ENCODE results near the gene LENG8. TPM values are rescaled to one million over a fixed set of nuclear protein-coding genes. Genes with fewer than 3 reads are reported as not detected.

The LENG8 gene
- total and polyA plus RNA-seq, 2 of the 13 experiments (the other 11 are each of a cell fraction or from before 2014, with no cell fraction given) = 14.3 to 41.9 TPM

GRCh38 chr19:54464630-54465425 is 15.8 kb downstream of the LENG8 start (continued):
- TF ChIP-seq HNF1A (IDR thresholded peaks at IDR 0.05; ENCODE audit: low read depth) = no peak
- peak; percentile 35; the same call in 1 of the 2 replicates for TF ChIP-seq HNF1A (CRISPR knock-in tag; IDR thresholded peaks at IDR 0.05; ENCODE audit: borderline replicate concordance)
- 0 out of 2 replicates have a peak, but pooled peaks have one; percentile 39 for TF ChIP-seq RARA (CRISPR knock-in tag; IDR thresholded peaks at IDR 0.05)
- TF ChIP-seq ZNF556 (CRISPR knock-in tag; IDR thresholded peaks at IDR 0.05; ENCODE audit: borderline replicate concordance) = peak; percentile 85; the same call in 1 of the 2 replicates
- TF ChIP-seq, protein P1, sequence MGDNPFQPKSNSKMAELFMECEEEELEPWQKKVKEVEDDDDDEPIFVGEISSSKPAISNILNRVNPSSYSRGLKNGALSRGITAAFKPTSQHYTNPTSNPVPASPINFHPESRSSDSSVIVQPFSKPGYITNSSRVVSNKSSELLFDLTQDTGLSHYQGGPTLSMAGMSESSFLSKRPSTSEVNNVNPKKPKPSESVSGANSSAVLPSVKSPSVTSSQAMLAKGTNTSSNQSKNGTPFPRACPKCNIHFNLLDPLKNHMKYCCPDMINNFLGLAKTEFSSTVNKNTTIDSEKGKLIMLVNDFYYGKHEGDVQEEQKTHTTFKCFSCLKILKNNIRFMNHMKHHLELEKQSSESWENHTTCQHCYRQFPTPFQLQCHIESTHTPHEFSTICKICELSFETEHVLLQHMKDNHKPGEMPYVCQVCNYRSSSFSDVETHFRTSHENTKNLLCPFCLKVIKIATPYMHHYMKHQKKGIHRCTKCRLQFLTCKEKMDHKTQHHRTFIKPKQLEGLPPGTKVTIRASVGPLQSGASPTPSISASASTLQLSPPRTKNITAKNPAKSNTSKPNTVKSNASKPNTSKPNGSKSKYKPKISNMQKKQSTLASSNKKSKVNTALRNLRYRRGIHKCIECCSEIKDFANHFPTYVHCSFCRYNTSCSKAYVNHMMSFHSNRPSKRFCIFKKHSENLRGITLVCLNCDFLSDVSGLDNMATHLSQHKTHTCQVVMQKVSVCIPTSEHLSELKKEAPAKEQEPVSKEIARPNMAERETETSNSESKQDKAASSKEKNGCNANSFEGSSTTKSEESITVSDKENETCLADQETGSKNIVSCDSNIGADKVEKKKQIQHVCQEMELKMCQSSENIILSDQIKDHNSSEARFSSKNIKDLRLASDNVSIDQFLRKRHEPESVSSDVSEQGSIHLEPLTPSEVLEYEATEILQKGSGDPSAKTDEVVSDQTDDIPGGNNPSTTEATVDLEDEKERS (CRISPR knock-in tag; IDR thresholded peaks at IDR 0.05) = peak; percentile 41; the same call in 1 of the 2 replicates
- TF ChIP-seq, protein P2, sequence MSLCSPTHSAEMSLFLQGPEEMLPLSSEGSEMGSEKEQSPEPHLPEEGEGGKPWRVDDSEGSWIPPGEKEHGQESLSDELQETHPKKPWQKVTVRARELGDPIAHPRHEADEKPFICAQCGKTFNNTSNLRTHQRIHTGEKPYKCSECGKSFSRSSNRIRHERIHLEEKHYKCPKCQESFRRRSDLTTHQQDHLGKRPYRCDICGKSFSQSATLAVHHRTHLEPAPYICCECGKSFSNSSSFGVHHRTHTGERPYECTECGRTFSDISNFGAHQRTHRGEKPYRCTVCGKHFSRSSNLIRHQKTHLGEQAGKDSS (CRISPR knock-in tag; IDR thresholded peaks at IDR 0.05; ENCODE audit: borderline replicate concordance, low read depth) = 0 out of 2 replicates have a peak, but pooled peaks have one; percentile 16
- no peak; the same call in 1 of the 2 replicates for TF ChIP-seq GPN1 (CRISPR knock-in tag; IDR thresholded peaks at IDR 0.05; ENCODE audit: borderline replicate concordance)
- TF ChIP-seq NFATC3 (CRISPR knock-in tag; IDR thresholded peaks at IDR 0.05) = no peak
- TF ChIP-seq THAP11 (CRISPR knock-in tag; IDR thresholded peaks at IDR 0.05) = peak; percentile 72
- TF ChIP-seq ZNF781 (CRISPR knock-in tag; IDR thresholded peaks at IDR 0.05; ENCODE audit: borderline replicate concordance, not compliant biosample characterization) = no peak
- TF ChIP-seq KAT8 (CRISPR knock-in tag; IDR thresholded peaks at IDR 0.05) = peak; percentile 78
- no peak for TF ChIP-seq NFYC (CRISPR knock-in tag; IDR thresholded peaks at IDR 0.05)
- TF ChIP-seq SIX4 (CRISPR knock-in tag; IDR thresholded peaks at IDR 0.05) = no peak
- TF ChIP-seq, protein P3, sequence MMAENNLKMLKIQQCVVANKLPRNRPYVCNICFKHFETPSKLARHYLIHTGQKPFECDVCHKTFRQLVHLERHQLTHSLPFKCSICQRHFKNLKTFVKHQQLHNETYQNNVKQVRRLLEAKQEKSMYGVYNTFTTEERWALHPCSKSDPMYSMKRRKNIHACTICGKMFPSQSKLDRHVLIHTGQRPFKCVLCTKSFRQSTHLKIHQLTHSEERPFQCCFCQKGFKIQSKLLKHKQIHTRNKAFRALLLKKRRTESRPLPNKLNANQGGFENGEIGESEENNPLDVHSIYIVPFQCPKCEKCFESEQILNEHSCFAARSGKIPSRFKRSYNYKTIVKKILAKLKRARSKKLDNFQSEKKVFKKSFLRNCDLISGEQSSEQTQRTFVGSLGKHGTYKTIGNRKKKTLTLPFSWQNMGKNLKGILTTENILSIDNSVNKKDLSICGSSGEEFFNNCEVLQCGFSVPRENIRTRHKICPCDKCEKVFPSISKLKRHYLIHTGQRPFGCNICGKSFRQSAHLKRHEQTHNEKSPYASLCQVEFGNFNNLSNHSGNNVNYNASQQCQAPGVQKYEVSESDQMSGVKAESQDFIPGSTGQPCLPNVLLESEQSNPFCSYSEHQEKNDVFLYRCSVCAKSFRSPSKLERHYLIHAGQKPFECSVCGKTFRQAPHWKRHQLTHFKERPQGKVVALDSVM (CRISPR knock-in tag; IDR thresholded peaks at IDR 0.05) = 0 out of 2 replicates have a peak, but pooled peaks have one; percentile 24
- TF ChIP-seq, protein P4, sequence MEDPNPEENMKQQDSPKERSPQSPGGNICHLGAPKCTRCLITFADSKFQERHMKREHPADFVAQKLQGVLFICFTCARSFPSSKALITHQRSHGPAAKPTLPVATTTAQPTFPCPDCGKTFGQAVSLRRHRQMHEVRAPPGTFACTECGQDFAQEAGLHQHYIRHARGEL (CRISPR knock-in tag; IDR thresholded peaks at IDR 0.05) = no peak

Data from HepG2 (cell line).